Uterus (tissue), 2 donors: Measurements from ENCODE around the gene ZNF609.

Source experiments
- POLR2A ChIP-seq, 2 donors: fragments of 450-650 bp; IDR thresholded peaks; one replicate each; pipeline ENCODE4 v1.6.1; 2016; ENCODE audit warnings: antibody characterized with exemption in 2 of 2, mild to moderate bottlenecking in 1 of 2, moderate library complexity in 1 of 2
- TF ChIP-seq, protein P1 (sequence below), 4 experiments: fragments of 200-600 bp in 2 of 4; fragments of 450-650 bp in 2 of 4; sonication (generic) in 2 of 4; IDR thresholded peaks; one replicate each; pipeline ENCODE4 v1.5.1; 2016 to 2019; ENCODE audit warnings: antibody characterized with exemption in 4 of 4, mild to moderate bottlenecking in 2 of 4, moderate library complexity in 1 of 4

DNA sequence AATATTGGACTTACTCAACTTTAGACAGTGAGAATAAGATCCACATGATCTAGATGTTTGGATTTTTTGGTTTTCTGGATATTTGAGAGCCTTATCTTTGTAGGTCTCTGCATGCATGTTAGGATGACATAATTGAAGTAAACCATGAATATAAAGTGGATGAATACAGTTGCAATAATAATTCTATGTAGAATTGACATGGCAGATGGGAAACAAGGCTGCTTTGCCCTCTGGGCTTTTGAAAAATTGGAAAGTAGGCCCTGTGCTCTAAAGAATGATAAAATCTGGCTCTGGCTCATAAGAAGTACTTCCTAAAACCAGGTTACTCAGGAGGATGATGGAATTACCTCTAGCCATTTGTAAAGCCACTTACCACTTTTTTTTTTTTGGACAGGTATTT lies 86.9 kb downstream of the ZNF609 start:
- no peak for TF ChIP-seq POLR2A (IDR thresholded peaks at IDR 0.05)
- TF ChIP-seq, protein P1, sequence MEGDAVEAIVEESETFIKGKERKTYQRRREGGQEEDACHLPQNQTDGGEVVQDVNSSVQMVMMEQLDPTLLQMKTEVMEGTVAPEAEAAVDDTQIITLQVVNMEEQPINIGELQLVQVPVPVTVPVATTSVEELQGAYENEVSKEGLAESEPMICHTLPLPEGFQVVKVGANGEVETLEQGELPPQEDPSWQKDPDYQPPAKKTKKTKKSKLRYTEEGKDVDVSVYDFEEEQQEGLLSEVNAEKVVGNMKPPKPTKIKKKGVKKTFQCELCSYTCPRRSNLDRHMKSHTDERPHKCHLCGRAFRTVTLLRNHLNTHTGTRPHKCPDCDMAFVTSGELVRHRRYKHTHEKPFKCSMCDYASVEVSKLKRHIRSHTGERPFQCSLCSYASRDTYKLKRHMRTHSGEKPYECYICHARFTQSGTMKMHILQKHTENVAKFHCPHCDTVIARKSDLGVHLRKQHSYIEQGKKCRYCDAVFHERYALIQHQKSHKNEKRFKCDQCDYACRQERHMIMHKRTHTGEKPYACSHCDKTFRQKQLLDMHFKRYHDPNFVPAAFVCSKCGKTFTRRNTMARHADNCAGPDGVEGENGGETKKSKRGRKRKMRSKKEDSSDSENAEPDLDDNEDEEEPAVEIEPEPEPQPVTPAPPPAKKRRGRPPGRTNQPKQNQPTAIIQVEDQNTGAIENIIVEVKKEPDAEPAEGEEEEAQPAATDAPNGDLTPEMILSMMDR (IDR thresholded peaks at IDR 0.05), result no peak
